Ovary (tissue), 3 donors: ENCODE data around the gene TMEM182.

Source experiments
- CTCF ChIP-seq, 3 donors: fragments of 450-650 bp in 2 of 3; fragments of 200-600 bp in 1 of 3; IDR thresholded peaks; one replicate each; pipeline versions ENCODE4 v1.5.1 to v1.8.0; 2016 to 2022; ENCODE audit warnings: antibody characterized with exemption in 3 of 3, mild to moderate bottlenecking in 1 of 3
- POLR2A ChIP-seq: fragments of 450-650 bp; IDR thresholded peaks from one replicate; pipeline ENCODE4 v1.6.1; 2017; ENCODE audit warnings: antibody characterized with exemption, mild to moderate bottlenecking, moderate library complexity
- donor health status: DM: no; HTN: no; CAD: no.

GRCh38 chr2:102765061-102765460 is 3.2 kb downstream of the TMEM182 start:
- no peak for TF ChIP-seq CTCF (IDR thresholded peaks at IDR 0.05)
- no peak for TF ChIP-seq POLR2A
